H1 (cell line): Measurements from ENCODE around the gene HOXB6. TPM values are rescaled to one million over a fixed set of nuclear protein-coding genes. Genes with fewer than 3 reads are reported as not detected.

ENCODE experiments used
- CTCF ChIA-PET: fragments of 300-600 bp; sonication (Branson Sonifier 250); formaldehyde crosslinking; loops from one replicate; lab custom pipeline; 2021; ENCODE audit not compliant: partially characterized antibody; lab: Charles Lee
- POLR2A ChIA-PET: fragments of 300-600 bp; sonication (Branson Sonifier 250); formaldehyde crosslinking; loops from one replicate; lab custom pipeline; 2021; ENCODE audit warnings: inconsistent platforms; ENCODE audit not compliant: partially characterized antibody; lab: Charles Lee
- DNase-seq, 2 experiments: peaks; one replicate each; pipeline versions ENCODE4 v3.0.0 to v3.0.0-alpha.2; 2010 to 2022; ENCODE audit warnings: low spot score in 2 of 2, low read depth in 1 of 2, mixed read lengths in 1 of 2
- FAIRE-seq: peaks from 2 replicates; lab custom pipeline; 2011; peaks lifted over from hg19 to GRCh38; lab: Jason Lieb, UNC
- H2AFZ ChIP-seq: 2 replicates; pipeline ENCODE4 v1.8.1; 2012; ENCODE audit warnings: low read length, inconsistent platforms
- H2AK5ac ChIP-seq: 2 replicates; pipeline ENCODE4 v1.6.1; 2013; ENCODE audit warnings: low read depth, low read length
- H2BK120ac ChIP-seq: replicated peaks from 2 replicates; pipeline ENCODE3; 2013; ENCODE audit warnings: low read depth, low read length, inconsistent platforms
- H2BK12ac ChIP-seq: 2 replicates; pipeline ENCODE4 v1.6.1; 2013; ENCODE audit warnings: low read depth, low read length
- H2BK15ac ChIP-seq: 2 replicates; pipeline ENCODE4 v1.6.1; 2013; ENCODE audit warnings: low read length
- H2BK20ac ChIP-seq: 2 replicates; pipeline ENCODE4 v1.6.1; 2013; ENCODE audit warnings: low read length
- H2BK5ac ChIP-seq: 2 replicates; pipeline ENCODE4 v1.6.1; 2013; ENCODE audit warnings: low read depth, low read length
- H3K14ac ChIP-seq: 2 replicates; pipeline ENCODE4 v1.6.1; 2013; ENCODE audit warnings: inconsistent platforms; ENCODE audit not compliant: insufficient read length
- H3K18ac ChIP-seq: 2 replicates; pipeline ENCODE4 v1.6.1; 2013; ENCODE audit warnings: low read length; ENCODE audit errors: extremely low read depth
- H3K23ac ChIP-seq: 2 replicates; pipeline ENCODE4 v1.6.1; 2013; ENCODE audit warnings: inconsistent platforms; ENCODE audit not compliant: insufficient read length
- H3K23me2 ChIP-seq: 2 replicates; pipeline ENCODE4 v1.6.1; 2013; ENCODE audit warnings: low read depth, low read length
- H3K27ac ChIP-seq: 2 replicates; pipeline ENCODE4 v1.6.1; 2011; ENCODE audit warnings: low read depth, low read length, inconsistent platforms
- H3K27me3 ChIP-seq, 4 experiments: replicated peaks in 1 of 4; 1 replicate in 1 of 4; 2 replicates in 3 of 4; pipeline versions ENCODE4 v1.6.1 to v1.8.1; 2011 to 2013; ENCODE audit warnings: low read length in 3 of 4, mild to moderate bottlenecking in 3 of 4, inconsistent platforms in 2 of 4, mixed read lengths in 2 of 4, moderate library complexity in 1 of 4; ENCODE audit not compliant: control insufficient read depth in 3 of 4, insufficient read depth in 3 of 4; ENCODE audit errors: extremely low read depth in 1 of 4
- H3K36me3 ChIP-seq, 4 experiments: 2 replicates each; pipeline versions ENCODE4 v1.6.1 to v1.8.1; 2011 to 2013; ENCODE audit warnings: mild to moderate bottlenecking in 4 of 4, low read length in 3 of 4, moderate library complexity in 2 of 4, control low read depth in 1 of 4, inconsistent platforms in 1 of 4; ENCODE audit not compliant: insufficient read depth in 4 of 4, control insufficient read depth in 2 of 4
- H3K4ac ChIP-seq: replicated peaks from 2 replicates; pipeline ENCODE3; 2013; ENCODE audit warnings: low read length, low read depth, mixed read lengths, inconsistent platforms; ENCODE audit not compliant: insufficient read length
- H3K4me1 ChIP-seq, 4 experiments: replicated peaks in 1 of 4; 1 replicate in 1 of 4; 2 replicates in 3 of 4; pipeline versions ENCODE4 v1.6.1 to v1.8.1; 2011 to 2013; ENCODE audit warnings: low read length in 3 of 4, inconsistent platforms in 2 of 4, mixed read lengths in 1 of 4; ENCODE audit not compliant: insufficient read depth in 4 of 4, control insufficient read depth in 3 of 4
- H3K4me2 ChIP-seq, 2 experiments: 2 replicates each; pipeline versions ENCODE4 v1.6.1 to v1.8.1; 2011 to 2013; ENCODE audit warnings: low read depth in 2 of 2, low read length in 2 of 2, control low read depth in 1 of 2, inconsistent platforms in 1 of 2, mild to moderate bottlenecking in 1 of 2; ENCODE audit not compliant: insufficient read depth in 1 of 2
- H3K4me3 ChIP-seq, 4 experiments: fragments of 200-600, 300-600 bp in 1 of 4; sonication (generic), shearing (Covaris generic), sonication (Bioruptor Twin) in 1 of 4; 2 replicates each; pipeline versions ENCODE4 v1.5.1 to v1.8.1; 2011 to 2016; ENCODE audit warnings: low read length in 4 of 4, low read depth in 3 of 4, control low read depth in 2 of 4, inconsistent platforms in 2 of 4, mild to moderate bottlenecking in 2 of 4, mixed read lengths in 1 of 4, moderate library complexity in 1 of 4; ENCODE audit not compliant: insufficient read depth in 2 of 4; ENCODE audit errors: extremely low read depth in 1 of 4
- H3K56ac ChIP-seq: replicated peaks from 2 replicates; pipeline ENCODE3; 2013; ENCODE audit warnings: low read depth, mild to moderate bottlenecking, mixed read lengths, low read length, inconsistent platforms; ENCODE audit not compliant: insufficient read length
- H3K79me1 ChIP-seq: 2 replicates; pipeline ENCODE4 v1.6.1; 2013; ENCODE audit warnings: low read depth, low read length, control low read depth
- H3K79me2 ChIP-seq, 2 experiments: 2 replicates each; pipeline versions ENCODE4 v1.6.1 to v1.8.1; 2012 to 2013; ENCODE audit warnings: low read length in 2 of 2, mild to moderate bottlenecking in 2 of 2, inconsistent platforms in 1 of 2; ENCODE audit not compliant: insufficient read depth in 2 of 2, control insufficient read depth in 1 of 2
- H3K9ac ChIP-seq, 4 experiments: replicated peaks in 1 of 4; 1 replicate in 1 of 4; 2 replicates in 3 of 4; pipeline versions ENCODE4 v1.6.1 to v1.8.1; 2011 to 2013; ENCODE audit warnings: low read depth in 3 of 4, low read length in 3 of 4, control low read depth in 2 of 4, mild to moderate bottlenecking in 2 of 4, moderate library complexity in 2 of 4, inconsistent platforms in 1 of 4; ENCODE audit errors: extremely low read depth in 1 of 4
- H3K9me3 ChIP-seq, 2 experiments: 2 replicates each; pipeline versions ENCODE4 v1.6.1 to v1.8.1; 2012 to 2013; ENCODE audit warnings: mild to moderate bottlenecking in 2 of 2, moderate library complexity in 2 of 2, control low read depth in 1 of 2, inconsistent platforms in 1 of 2, low read depth in 1 of 2, low read length in 1 of 2, mixed read lengths in 1 of 2; ENCODE audit not compliant: insufficient read depth in 2 of 2
- H4K20me1 ChIP-seq, 2 experiments: replicated peaks in 1 of 2; 2 replicates each; pipeline versions ENCODE3 to v1.8.1; 2011 to 2013; ENCODE audit warnings: inconsistent platforms in 2 of 2, low read length in 2 of 2, mild to moderate bottlenecking in 1 of 2; ENCODE audit not compliant: insufficient read depth in 2 of 2, control insufficient read depth in 1 of 2
- H4K5ac ChIP-seq: 2 replicates; pipeline ENCODE4 v1.6.1; 2013; ENCODE audit warnings: low read length, low read depth, mixed read lengths, inconsistent platforms; ENCODE audit not compliant: insufficient read length
- H4K8ac ChIP-seq: 2 replicates; pipeline ENCODE4 v1.8.0; 2013; ENCODE audit warnings: mild to moderate bottlenecking, moderate library complexity, low read length, inconsistent platforms; ENCODE audit not compliant: insufficient read depth; ENCODE audit errors: extremely low read depth
- H4K91ac ChIP-seq: replicated peaks from 2 replicates; pipeline ENCODE3; 2013; ENCODE audit warnings: low read length, mixed read lengths, inconsistent platforms; ENCODE audit not compliant: insufficient read length
- ASH2L ChIP-seq: fragments of 200-600, 300-600 bp; sonication (generic); IDR thresholded peaks from one replicate; pipeline ENCODE4 v1.7.1; 2017; ENCODE audit warnings: low read length
- CBX5 ChIP-seq: fragments of 300-800, 300-1000 bp; sonication (generic); IDR thresholded peaks from 2 replicates; pipeline ENCODE4 v1.7.1; 2016; ENCODE audit warnings: antibody characterized with exemption, low read length, low read depth
- CTBP2 ChIP-seq: IDR thresholded peaks from 2 replicates; pipeline ENCODE4 v1.7.0; 2011; ENCODE audit warnings: borderline replicate concordance, mild to moderate bottlenecking, moderate library complexity, mixed read lengths, low read length; ENCODE audit not compliant: insufficient read depth, insufficient read length
- MAFK ChIP-seq: IDR thresholded peaks from 2 replicates; pipeline ENCODE4 v1.6.1; 2012; ENCODE audit warnings: low read depth, mild to moderate bottlenecking, improper control_type of control experiment, low read length
- RNF2 ChIP-seq: fragments of 200-900, 300-1000 bp; sonication (generic); IDR thresholded peaks from 2 replicates; pipeline ENCODE4 v1.7.1; 2016; ENCODE audit warnings: borderline replicate concordance, low read depth, mild to moderate bottlenecking, antibody characterized with exemption, low read length; ENCODE audit not compliant: poor library complexity, severe bottlenecking; ENCODE audit errors: missing control alignments
- SP1 ChIP-seq: IDR thresholded peaks from 2 replicates; pipeline ENCODE4 v1.6.1; 2011; ENCODE audit warnings: low read depth, low read length
- SUZ12 ChIP-seq: fragments of 200-600 bp; sonication (generic); IDR thresholded peaks from 2 replicates; pipeline ENCODE4 v1.6.1; 2012; ENCODE audit warnings: mild to moderate bottlenecking, inconsistent platforms, low read length, moderate library complexity, mixed read lengths
- TAF7 ChIP-seq: optimal IDR thresholded peaks from 2 replicates; pipeline ENCODE3; 2011; ENCODE audit warnings: low read depth, mild to moderate bottlenecking, inconsistent platforms, low read length, moderate library complexity, borderline replicate concordance
- TCF12 ChIP-seq: IDR thresholded peaks from 2 replicates; pipeline ENCODE4 v1.6.1; 2011; ENCODE audit warnings: low read depth, mild to moderate bottlenecking, low read length
- YY1 ChIP-seq: IDR thresholded peaks from 2 replicates; pipeline ENCODE4 v1.6.1; 2011; ENCODE audit warnings: low read depth, mild to moderate bottlenecking, low read length
- WGBS, 2 experiments: shearing (Covaris generic) in 1 of 2; methylation state at CpG; one replicate each; pipeline versions ENCODE4 v1.1.6 to v1.1.7; 2013 to 2015; ENCODE audit warnings: low lambda C conversion rate in 2 of 2, mixed read lengths in 2 of 2, inconsistent platforms in 1 of 2, low coverage in 1 of 2, missing lambda C conversion rate in 1 of 2; ENCODE audit not compliant: insufficient replicate concordance in 2 of 2, insufficient coverage in 1 of 2, insufficient read length in 1 of 2; ENCODE audit errors: extremely low coverage in 1 of 2, missing lambda C conversion rate in 1 of 2; 5-methylcytosine and 5-hydroxymethylcytosine counted together
- polyA plus RNA-seq, 7 experiments: library from polyadenylated mRNA; depleted of rRNA in 3 of 7; stranded (reverse) in 5 of 7; unstranded in 2 of 7; fragments of >200 nt in 5 of 7; fragments of 200-250 nt in 2 of 7; gene quantifications; 1 replicate in 5 of 7; 2 replicates in 1 of 7; 4 replicates in 1 of 7; pipeline versions ENCODE4 v1.2.1 to v1.2.3, GENCODE V29; 2011 to 2013; ENCODE audit warnings: missing spikeins in 2 of 7, mixed read lengths in 2 of 7
- total RNA-seq: library from RNA; stranded (reverse); fragmentation: NEBNext Ultra II Directional; extraction: Animal tissue kit (Norgen Biotek cat#: 25700); gene quantifications from 2 replicates; pipeline ENCODE4 v1.2.1, GENCODE V29; 2021

HOXB6 gene
- total and polyA plus RNA-seq, 2 of the 8 experiments (the other 6 are each of a cell fraction or from before 2014, with no cell fraction given): not detected

- peaks cover 0 to 13% (median 0%) of the 10 kb centered on the region in 4 experiments; a peak in 1 of 8 replicates for H3K36me3 ChIP-seq
- no peak overlapping the region for H2BK20ac ChIP-seq
- peaks cover 98 to 100% (median 100%) of the 10 kb centered on the region in 4 experiments for H3K27me3 ChIP-seq
- no peak for FAIRE-seq
- H3K79me1 ChIP-seq: no peaks in the 10 kb centered on the region
- no peak overlapping the region for H3K14ac ChIP-seq
- H3K18ac ChIP-seq: no peak overlapping the region
- WGBS, 2 experiments: 2% methylated on average over 49 of the region's 66 CpGs; no CpG with 5 or more reads in 1 of the 2 experiments
- no peak overlapping the region for H2AFZ ChIP-seq
- no peak overlapping the region for H3K23ac ChIP-seq
- H2AK5ac ChIP-seq: no peak overlapping the region
- peak overlapping the region; percentile 20; the same call in 1 of the 2 replicates for H4K8ac ChIP-seq
- H3K9ac ChIP-seq: no peak overlapping the region
- CTCF ChIA-PET: interaction anchor here (0.7 to 2.2 kb wide), 14 partner anchors 10 to 469 kb away, joined by 3 to 13 read pairs (median 3); partner anchors contain the start of genes HOXB5 and HOXB8
- no peak overlapping the region for H2BK120ac ChIP-seq
- H3K9me3 ChIP-seq: no peaks in the 10 kb centered on the region
- peak overlapping the region in 3 of 4 experiments; percentile 12 to 52 (median 19); a peak in 5 of 8 replicates for H3K4me3 ChIP-seq
- H3K4me2 ChIP-seq: peak overlapping the region; percentile 55 to 61
- no peak overlapping the region for H2BK12ac ChIP-seq
- POLR2A ChIA-PET: interaction anchor here (1.1 to 1.6 kb wide), 3 partner anchors 10 to 18 kb away, joined by 3 to 4 read pairs (median 3); no protein-coding TSS in a partner anchor
- no peaks in the 10 kb centered on the region; the same call in 1 of the 2 replicates for H3K23me2 ChIP-seq
- H2BK5ac ChIP-seq: no peak overlapping the region
- H3K4ac ChIP-seq: no peak overlapping the region
- H4K91ac ChIP-seq: no peak overlapping the region
- no peak overlapping the region for H4K5ac ChIP-seq
- DNase-seq: peak in 1 of 2 experiments; percentile 80
- peaks cover 0 to 12% (median 6%) of the 10 kb centered on the region in 4 experiments; a peak in 6 of 7 replicates for H3K4me1 ChIP-seq
- no peak overlapping the region for H3K27ac ChIP-seq
- H4K20me1 ChIP-seq: peaks cover 36 to 50% of the 10 kb centered on the region in 2 experiments
- no peak overlapping the region for H2BK15ac ChIP-seq
- no peaks in the 10 kb centered on the region for H3K79me2 ChIP-seq
- no peak overlapping the region for H3K56ac ChIP-seq
- TF ChIP-seq TCF12 (no peak), CBX5 (no peak), SP1 (0 out of 2 replicates have a peak, but pooled peaks have one; percentile 33), ASH2L (peak; percentile 58), YY1 (0 out of 2 replicates have a peak, but pooled peaks have one; percentile 4), TAF7 (no peak), SUZ12 (peak; percentile 97), RNF2 (peak; percentile 59), MAFK (no peak), CTBP2 (peak; percentile 99)
Measured at GRCh38 chr17:48624544-48625494, 20.0 kb upstream of the HOXB6 start.
